Fibroblast of the aortic adventitia (primary cell): ENCODE measurements around the gene NDUFB6. TPM values are rescaled to one million over a fixed set of nuclear protein-coding genes. Genes with fewer than 3 reads are reported as not detected.

ENCODE experiments used
- DNase-seq: peaks from one replicate; pipeline ENCODE4 v3.0.0-alpha.2; 2010; ENCODE audit warnings: low read depth
- H3K4me3 ChIP-seq: 2 replicates; pipeline ENCODE4 v1.5.1; 2011; ENCODE audit warnings: low read depth, mild to moderate bottlenecking, control low read depth, low read length, moderate library complexity
- CTCF ChIP-seq: IDR thresholded peaks from 2 replicates; pipeline ENCODE4 v1.5.1; 2011; ENCODE audit warnings: mild to moderate bottlenecking, low read length, control low read depth, inconsistent platforms; ENCODE audit not compliant: insufficient read depth
- total RNA-seq: library from RNA; depleted of rRNA; stranded (reverse); fragments of >200 nt; gene quantifications from 2 replicates; pipeline ENCODE4 v1.2.3, GENCODE V29; 2012; ENCODE audit warnings: low replicate concordance

The NDUFB6 gene
- total RNA-seq, 1 donor = 63.0 TPM

- DNase-seq = no peak
- H3K4me3 ChIP-seq = no peak overlapping the region
- no peak for TF ChIP-seq CTCF
Observed at GRCh38 chr9:32573821-32574220, 862 bp upstream of the NDUFB6 start.

GRCh38 chr9:32571969-32572899, 725 bp downstream of the NDUFB6 start:
- TF ChIP-seq CTCF = peak; percentile 76
- peak overlapping the region; percentile 100 for H3K4me3 ChIP-seq
- peak; percentile 79 for DNase-seq

GRCh38 chr9:32570262-32570661, 2.7 kb downstream of the NDUFB6 start:
- no peak overlapping the region for H3K4me3 ChIP-seq
- TF ChIP-seq CTCF = no peak
- DNase-seq = no peak

GRCh38 chr9:32566770-32567169, 6.2 kb downstream of the NDUFB6 start:
- no peak overlapping the region for H3K4me3 ChIP-seq
- no peak for DNase-seq
- no peak for TF ChIP-seq CTCF

- no peak for TF ChIP-seq CTCF
- H3K4me3 ChIP-seq = no peak overlapping the region
- no peak for DNase-seq
Observed at GRCh38 chr9:32565967-32566366, 7.0 kb downstream of the NDUFB6 start.

GRCh38 chr9:32558408-32558934, 14.5 kb downstream of the NDUFB6 start:
- H3K4me3 ChIP-seq = no peak overlapping the region
- no peak for DNase-seq
- no peak for TF ChIP-seq CTCF
